Measurements from ENCODE around the gene ID3. TPM values are rescaled to one million over a fixed set of nuclear protein-coding genes. Genes with fewer than 3 reads are reported as not detected.
A peak's percentile ranks its signal among the peaks of the same experiment; 100 is the strongest.

The ID3 gene
- total RNA-seq, 6 experiments from 2014 or later, result 560 to 690 (median 604) TPM

GRCh38 chr1:23570001-23570691, 10.8 kb upstream of the ID3 start:
- no peak for DNase-seq
- Mint-ChIP-seq H3K27me3 (ENCODE audit: insufficient read depth) (no peaks in the 10 kb centered on the region; the same call in 1 of the 2 replicates), H3K27ac (no peak overlapping the region), H3K36me3 (ENCODE audit: low read depth) (peaks cover 6% of the 10 kb centered on the region), H3K4me3 (no peak overlapping the region), H3K9me3 (no peaks in the 10 kb centered on the region), H3K4me1 (ENCODE audit: low read depth) (peaks cover 42% of the 10 kb centered on the region)
- no peak for TF ChIP-seq CTCF (IDR thresholded peaks at IDR 0.05)

- DNase-seq, result no peak
- Mint-ChIP-seq H3K27me3 (ENCODE audit: insufficient read depth) (no peaks in the 10 kb centered on the region; the same call in 1 of the 2 replicates), H3K27ac (peak overlapping the region; percentile 96), H3K9me3 (no peaks in the 10 kb centered on the region), H3K4me1 (ENCODE audit: low read depth) (peaks cover 46% of the 10 kb centered on the region), H3K36me3 (ENCODE audit: low read depth) (no peaks in the 10 kb centered on the region), H3K4me3 (peak overlapping the region; percentile 88)
- no peak for TF ChIP-seq CTCF (IDR thresholded peaks at IDR 0.05)
These were observed 9.5 kb upstream of the ID3 start for GRCh38 chr1:23568608-23569383.

GRCh38 chr1:23567996-23568607, 8.8 kb upstream of the ID3 start:
- Mint-ChIP-seq H3K27me3 (ENCODE audit: insufficient read depth) (no peaks in the 10 kb centered on the region; the same call in 1 of the 2 replicates), H3K4me1 (ENCODE audit: low read depth) (peaks cover 53% of the 10 kb centered on the region), H3K9me3 (no peaks in the 10 kb centered on the region), H3K36me3 (ENCODE audit: low read depth) (no peaks in the 10 kb centered on the region), H3K27ac (peak overlapping the region; percentile 96), H3K4me3 (peak overlapping the region; percentile 88)
- no peak for DNase-seq
- no peak; the same call in 1 of the 2 replicates for TF ChIP-seq CTCF (IDR thresholded peaks at IDR 0.05)

GRCh38 chr1:23567629-23567995, 8.3 kb upstream of the ID3 start:
- Mint-ChIP-seq H3K27ac (peak overlapping the region; percentile 79), H3K4me3 (peak overlapping the region; percentile 69), H3K36me3 (ENCODE audit: low read depth) (no peaks in the 10 kb centered on the region), H3K27me3 (ENCODE audit: insufficient read depth) (no peaks in the 10 kb centered on the region; the same call in 1 of the 2 replicates), H3K4me1 (ENCODE audit: low read depth) (peaks cover 58% of the 10 kb centered on the region), H3K9me3 (no peaks in the 10 kb centered on the region)
- no peak for TF ChIP-seq CTCF (IDR thresholded peaks at IDR 0.05)
- no peak for DNase-seq

DNA sequence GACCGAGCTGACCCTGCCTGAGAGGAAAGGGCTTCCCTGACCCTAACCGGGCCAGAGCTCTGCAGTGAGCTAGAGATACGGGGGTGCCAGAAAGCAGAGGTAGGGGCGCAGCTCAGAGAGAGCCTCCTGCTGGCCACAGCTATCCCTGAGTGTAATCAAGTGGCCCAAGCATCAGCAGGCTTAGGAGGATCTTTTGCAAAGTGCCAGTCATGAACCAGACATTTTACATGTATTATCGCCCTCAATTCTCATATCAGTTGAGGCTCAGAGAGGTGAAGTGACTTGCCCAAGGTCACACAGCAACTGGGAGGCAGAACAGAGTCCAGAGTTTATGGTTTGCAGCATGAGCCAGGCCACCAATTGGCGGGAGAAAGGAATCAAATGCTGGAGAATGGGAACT, 7.0 kb upstream of the ID3 start:
- Mint-ChIP-seq H3K4me3 (peak overlapping the region; percentile 38; the same call in 1 of the 2 replicates), H3K27me3 (ENCODE audit: insufficient read depth) (no peaks in the 10 kb centered on the region; the same call in 1 of the 2 replicates), H3K9me3 (no peaks in the 10 kb centered on the region), H3K4me1 (ENCODE audit: low read depth) (peaks cover 71% of the 10 kb centered on the region), H3K27ac (peak overlapping the region; percentile 98), H3K36me3 (ENCODE audit: low read depth) (no peaks in the 10 kb centered on the region)
- peak; percentile 57 for TF ChIP-seq CTCF (IDR thresholded peaks at IDR 0.05)
- no peak for DNase-seq

Measured in HFFc6 (cell line).